Stimulated activated CD8-positive, alpha-beta memory T cell treated with anti-CD3 and anti-CD28 coated beads, Interleukin-4, amount 100 ng/mL, for 1 hour (primary cell): ENCODE results near the gene CARD11.
"Not testable (repeated sequence)": the region's sequence is repeated elsewhere in the genome, so short reads cannot be mapped to it uniquely, and the experiment has no call there.

ENCODE experiments used
- DNase-seq, 2 donors: peaks; one replicate each; pipeline ENCODE4 v3.0.0-alpha.2; 2020; ENCODE audit warnings: low read depth in 2 of 2, low spot score in 1 of 2

Gene CARD11

GRCh38 chr7:3021825-3022224 is 21.8 kb downstream of the CARD11 start:
- no peak for DNase-seq

GRCh38 chr7:3021224-3021623 is 22.4 kb downstream of the CARD11 start:
- not testable (repeated sequence) for DNase-seq

- no peak for DNase-seq
Measured at GRCh38 chr7:3020416-3020815, 23.3 kb downstream of the CARD11 start.

- DNase-seq: no peak
Measured at GRCh38 chr7:3019801-3020200, 23.9 kb downstream of the CARD11 start.

- DNase-seq: no peak
Measured at GRCh38 chr7:3013975-3014792, 29.5 kb downstream of the CARD11 start.

GRCh38 chr7:3011211-3011852 is 32.3 kb downstream of the CARD11 start:
- DNase-seq: no peak

GRCh38 chr7:3010161-3010560 is 33.5 kb downstream of the CARD11 start:
- no peak for DNase-seq

- DNase-seq: no peak
Measured at GRCh38 chr7:3009086-3009485, 34.6 kb downstream of the CARD11 start.

- no peak for DNase-seq
Measured at GRCh38 chr7:3008386-3008785, 35.3 kb downstream of the CARD11 start.

GRCh38 chr7:3007696-3008095 is 36.0 kb downstream of the CARD11 start:
- DNase-seq: no peak

GRCh38 chr7:3005257-3005656 is 38.4 kb downstream of the CARD11 start:
- no peak for DNase-seq

- DNase-seq: no peak
Measured at GRCh38 chr7:3003936-3004335, 39.7 kb downstream of the CARD11 start.

GRCh38 chr7:3002631-3003030 is 41.0 kb downstream of the CARD11 start:
- DNase-seq: no peak

GRCh38 chr7:3000566-3000965 is 43.1 kb downstream of the CARD11 start:
- no peak for DNase-seq

GRCh38 chr7:2999078-2999500 is 44.6 kb downstream of the CARD11 start:
- DNase-seq: no peak

- DNase-seq: no peak
Measured at GRCh38 chr7:2997014-2997413, 46.7 kb downstream of the CARD11 start.

- DNase-seq: no peak
Measured at GRCh38 chr7:2996141-2996540, 47.5 kb downstream of the CARD11 start.

GRCh38 chr7:2993868-2994267 is 49.8 kb downstream of the CARD11 start:
- DNase-seq: no peak

GRCh38 chr7:2993396-2993795 is 50.3 kb downstream of the CARD11 start:
- no peak for DNase-seq

GRCh38 chr7:2990949-2991470 is 52.7 kb downstream of the CARD11 start:
- no peak for DNase-seq

- DNase-seq: no peak
Measured at GRCh38 chr7:2986561-2986960, 57.1 kb downstream of the CARD11 start.

- no peak for DNase-seq
Measured at GRCh38 chr7:2985866-2986265, 57.8 kb downstream of the CARD11 start.
